Choroid plexus epithelial cell (primary cell): ENCODE measurements around the gene LMO2.
"Not testable (repeated sequence)": the region's sequence is repeated elsewhere in the genome, so short reads cannot be mapped to it uniquely, and the experiment has no call there.

ENCODE experiments used
- DNase-seq: peaks from one replicate; pipeline ENCODE4 v3.0.0-alpha.2; 2010; ENCODE audit warnings: low read depth
- H3K4me3 ChIP-seq: 2 replicates; pipeline ENCODE4 v1.5.1; 2011; ENCODE audit warnings: low read depth, mild to moderate bottlenecking, control low read depth, low read length, moderate library complexity
- TF ChIP-seq, protein P1 (sequence below): conservative IDR thresholded peaks from 2 replicates; pipeline ENCODE4 v1.5.1; 2011; ENCODE audit warnings: low read depth, mild to moderate bottlenecking, control low read depth, inconsistent platforms, low read length, moderate library complexity

The LMO2 gene

DNA sequence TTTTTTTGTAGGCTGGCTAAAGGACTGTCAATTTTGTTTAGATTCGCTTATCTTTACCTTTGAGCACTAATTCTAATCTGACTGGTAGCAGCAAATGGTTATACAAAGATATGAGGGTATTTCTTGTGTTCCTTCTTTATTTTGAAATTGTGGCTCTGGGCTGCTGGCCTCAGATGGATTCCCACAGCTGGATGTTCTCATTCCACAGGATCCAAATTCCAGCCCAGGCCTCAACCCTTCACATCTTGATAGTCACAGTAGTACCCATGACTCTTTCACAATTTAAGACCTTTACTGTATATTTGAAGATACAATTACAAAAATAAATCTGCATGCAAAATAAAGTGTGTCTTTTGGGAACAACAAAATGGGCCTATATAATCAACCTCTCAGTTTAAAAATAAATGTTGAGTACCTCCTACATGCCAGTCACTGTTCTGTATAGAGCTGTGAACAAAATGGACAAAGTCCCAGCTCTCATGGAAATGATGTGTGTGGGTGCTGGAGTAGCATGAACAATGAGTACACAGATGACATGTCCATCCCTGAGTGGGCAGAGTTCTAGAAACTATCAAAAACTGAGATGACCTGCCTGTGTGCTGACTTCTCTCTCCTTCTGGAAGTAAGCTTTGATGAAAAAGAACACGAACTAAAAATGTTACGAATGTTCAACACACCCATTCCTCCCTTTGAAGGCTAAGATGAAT is 65.9 kb downstream of the LMO2 start:
- DNase-seq = no peak
- TF ChIP-seq, protein P1, sequence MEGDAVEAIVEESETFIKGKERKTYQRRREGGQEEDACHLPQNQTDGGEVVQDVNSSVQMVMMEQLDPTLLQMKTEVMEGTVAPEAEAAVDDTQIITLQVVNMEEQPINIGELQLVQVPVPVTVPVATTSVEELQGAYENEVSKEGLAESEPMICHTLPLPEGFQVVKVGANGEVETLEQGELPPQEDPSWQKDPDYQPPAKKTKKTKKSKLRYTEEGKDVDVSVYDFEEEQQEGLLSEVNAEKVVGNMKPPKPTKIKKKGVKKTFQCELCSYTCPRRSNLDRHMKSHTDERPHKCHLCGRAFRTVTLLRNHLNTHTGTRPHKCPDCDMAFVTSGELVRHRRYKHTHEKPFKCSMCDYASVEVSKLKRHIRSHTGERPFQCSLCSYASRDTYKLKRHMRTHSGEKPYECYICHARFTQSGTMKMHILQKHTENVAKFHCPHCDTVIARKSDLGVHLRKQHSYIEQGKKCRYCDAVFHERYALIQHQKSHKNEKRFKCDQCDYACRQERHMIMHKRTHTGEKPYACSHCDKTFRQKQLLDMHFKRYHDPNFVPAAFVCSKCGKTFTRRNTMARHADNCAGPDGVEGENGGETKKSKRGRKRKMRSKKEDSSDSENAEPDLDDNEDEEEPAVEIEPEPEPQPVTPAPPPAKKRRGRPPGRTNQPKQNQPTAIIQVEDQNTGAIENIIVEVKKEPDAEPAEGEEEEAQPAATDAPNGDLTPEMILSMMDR = no peak
- H3K4me3 ChIP-seq = no peak overlapping the region

DNA sequence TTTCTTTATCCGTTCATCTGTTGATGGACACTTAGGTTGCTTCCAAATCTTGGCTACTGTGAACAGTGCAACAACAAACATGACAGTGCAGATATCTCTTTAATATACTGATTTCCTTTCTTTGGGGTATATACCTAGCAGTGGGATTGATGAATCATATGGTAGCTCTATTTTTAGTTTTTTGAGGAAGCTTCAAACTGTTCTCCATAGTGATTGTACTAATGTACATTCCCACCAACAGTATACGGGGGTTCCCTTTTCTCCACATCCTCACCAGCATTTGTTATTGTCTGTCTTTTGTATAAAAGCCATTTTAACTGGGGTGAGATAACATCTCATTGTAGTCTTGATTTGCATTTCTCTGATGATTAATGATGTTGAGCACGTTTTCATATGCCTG is 68.9 kb downstream of the LMO2 start:
- not testable (repeated sequence) for DNase-seq, H3K4me3 ChIP-seq

DNA sequence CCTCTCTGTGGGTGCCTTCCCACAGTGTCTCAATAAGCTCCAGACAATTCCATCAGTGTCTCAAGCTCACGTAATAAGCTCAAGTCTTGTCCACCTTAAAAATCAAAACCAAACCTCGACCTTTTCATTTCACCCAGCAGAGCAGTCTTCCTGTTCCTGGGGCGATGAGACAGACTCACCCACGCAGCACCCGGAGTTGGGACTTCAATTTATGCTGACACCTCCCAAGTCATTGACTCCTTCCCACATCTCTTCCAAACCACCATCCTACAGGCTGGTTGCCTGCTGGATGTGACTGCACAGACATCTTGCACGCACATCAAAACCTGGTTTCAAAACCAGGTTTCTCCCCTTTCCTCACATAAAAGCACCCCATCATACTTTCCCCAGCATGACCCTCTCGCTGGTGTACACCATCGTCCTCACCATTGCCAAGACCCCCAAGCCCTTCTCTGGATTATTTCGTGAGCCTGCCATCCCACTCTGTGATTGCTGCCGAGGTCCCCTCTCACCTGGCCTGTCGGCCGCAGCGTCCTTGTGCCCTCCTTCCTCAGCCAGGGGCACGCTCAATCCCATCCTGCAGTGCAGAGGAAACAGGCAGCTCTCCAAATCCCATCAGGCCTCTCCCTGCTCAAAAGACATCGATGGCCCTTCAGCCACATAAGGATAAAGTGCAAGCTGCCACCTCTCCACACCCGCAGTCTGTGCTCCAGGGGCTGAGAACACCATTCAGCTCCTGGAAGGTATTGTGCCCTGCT is 72.4 kb downstream of the LMO2 start:
- DNase-seq = no peak
- H3K4me3 ChIP-seq = no peak overlapping the region
- TF ChIP-seq, protein P1 = no peak
